DMS153 (cell line): ENCODE data around the gene RGS11.
"Not testable (repeated sequence)": the region's sequence is repeated elsewhere in the genome, so short reads cannot be mapped to it uniquely, and the experiment has no call there.

Experiments
- DNase-seq: peaks from one replicate; lab custom pipeline; 2025; lab: John Stamatoyannopoulos, UW

RGS11 gene

DNA sequence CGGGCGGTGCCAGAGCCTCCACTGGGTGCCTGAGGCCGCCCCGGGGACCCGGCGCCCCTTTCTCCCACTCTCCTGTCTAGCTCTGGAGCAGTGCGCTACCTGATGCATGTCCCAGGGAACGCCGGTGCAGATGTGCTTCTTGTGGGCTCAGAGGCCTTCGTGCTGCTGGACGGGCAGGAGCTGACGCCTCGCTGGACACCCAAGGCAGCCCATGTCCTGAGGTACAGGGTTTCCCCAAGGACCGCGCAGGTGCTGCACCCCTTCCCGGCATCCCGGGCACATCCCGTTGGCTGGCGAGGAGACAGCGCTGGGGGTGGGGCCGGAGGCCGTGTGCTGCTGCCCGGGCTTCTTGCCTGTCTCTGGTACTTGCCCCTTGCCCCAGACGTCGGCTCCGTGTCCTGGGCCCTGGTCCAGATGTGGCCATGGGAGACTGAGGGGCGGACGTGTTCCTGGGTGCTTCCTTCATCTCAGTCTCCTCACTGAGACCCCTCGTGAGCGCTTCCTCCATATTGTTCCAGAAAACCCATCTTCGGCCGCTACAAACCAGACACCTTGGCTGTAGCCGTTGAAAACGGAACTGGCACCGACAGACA, 12.5 kb downstream of the RGS11 start:
- no peak for DNase-seq

DNA sequence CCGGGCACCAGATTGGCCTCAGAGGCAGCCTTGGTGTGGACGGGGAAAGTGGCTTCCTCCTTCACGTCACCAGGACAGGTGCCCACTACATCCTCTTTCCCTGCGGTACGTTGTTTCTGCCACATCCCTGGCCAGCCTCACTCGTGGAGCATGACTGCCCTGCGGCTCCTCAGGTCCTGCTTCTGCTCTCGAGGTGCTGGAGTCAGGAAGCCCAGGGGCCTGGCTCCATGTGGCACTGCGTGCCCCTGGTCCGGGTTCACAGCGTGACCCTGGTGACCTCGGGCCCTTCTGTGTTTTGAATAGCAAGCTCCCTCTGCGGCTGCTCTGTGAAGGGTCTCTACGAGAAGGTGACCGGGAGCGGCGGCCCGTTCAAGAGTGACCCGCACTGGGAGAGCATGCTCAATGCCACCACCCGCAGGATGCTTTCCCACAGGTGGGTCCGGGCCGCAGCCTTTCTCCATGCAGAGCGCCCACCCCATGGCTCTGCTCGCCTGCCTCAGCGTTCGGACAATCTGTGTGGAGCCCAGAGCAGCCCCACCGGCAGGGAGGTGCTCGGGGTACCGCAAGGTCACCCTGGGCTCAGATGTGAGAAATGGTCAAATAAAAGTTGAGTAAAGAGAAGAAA, 13.5 kb downstream of the RGS11 start:
- DNase-seq, result no peak

DNA sequence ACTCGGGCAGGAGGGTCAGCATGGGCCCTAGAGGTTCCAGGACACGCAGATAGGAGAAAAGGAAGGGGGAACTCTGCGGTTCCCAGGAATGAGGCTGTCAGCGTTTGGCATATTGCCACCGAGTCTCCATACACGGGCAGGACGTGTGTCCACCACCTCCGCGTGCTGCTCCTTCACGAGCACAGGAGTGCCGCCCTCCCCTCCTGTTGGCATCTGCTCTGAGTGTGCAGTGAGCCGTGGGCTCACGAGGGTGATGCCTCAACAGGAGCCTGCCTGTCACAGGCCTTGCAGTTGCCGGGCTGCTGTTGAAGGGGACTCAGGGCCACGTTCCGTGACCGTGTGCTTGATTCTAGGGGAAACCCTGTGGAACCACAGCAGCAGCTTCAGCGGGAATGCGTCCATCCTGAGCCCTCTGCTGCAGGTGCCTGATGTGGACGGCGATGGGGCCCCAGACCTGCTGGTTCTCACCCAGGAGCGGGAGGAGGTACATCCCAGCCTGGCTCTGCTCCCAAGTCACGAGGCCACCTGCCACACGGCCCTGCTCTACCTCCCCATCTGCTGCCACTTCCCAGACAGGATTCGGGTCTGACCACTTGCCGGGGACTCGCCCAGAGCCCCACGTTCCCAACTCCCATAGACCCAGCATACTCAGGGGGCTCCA, 14.6 kb downstream of the RGS11 start:
- no peak for DNase-seq

DNA sequence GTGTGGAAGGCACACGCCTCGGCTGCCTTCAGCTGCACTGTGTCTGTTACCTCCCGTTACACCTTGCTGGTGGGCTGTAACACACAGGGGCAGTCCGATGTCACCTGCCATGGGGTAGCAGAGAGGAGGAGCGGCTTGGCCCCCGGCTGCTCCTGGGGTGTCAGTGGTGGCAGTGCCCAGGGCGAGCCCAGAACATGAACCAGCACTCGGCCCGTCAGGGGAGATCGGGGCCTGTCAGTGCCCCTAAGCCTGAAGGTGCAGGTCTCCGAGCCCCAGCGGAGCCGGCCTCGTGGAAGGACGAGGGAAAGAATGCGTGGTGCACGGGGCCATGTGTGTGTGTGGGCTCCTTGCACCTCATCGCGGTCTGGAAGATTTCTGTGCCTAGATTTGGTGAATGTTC, 15.4 kb downstream of the RGS11 start:
- DNase-seq, result no peak

DNA sequence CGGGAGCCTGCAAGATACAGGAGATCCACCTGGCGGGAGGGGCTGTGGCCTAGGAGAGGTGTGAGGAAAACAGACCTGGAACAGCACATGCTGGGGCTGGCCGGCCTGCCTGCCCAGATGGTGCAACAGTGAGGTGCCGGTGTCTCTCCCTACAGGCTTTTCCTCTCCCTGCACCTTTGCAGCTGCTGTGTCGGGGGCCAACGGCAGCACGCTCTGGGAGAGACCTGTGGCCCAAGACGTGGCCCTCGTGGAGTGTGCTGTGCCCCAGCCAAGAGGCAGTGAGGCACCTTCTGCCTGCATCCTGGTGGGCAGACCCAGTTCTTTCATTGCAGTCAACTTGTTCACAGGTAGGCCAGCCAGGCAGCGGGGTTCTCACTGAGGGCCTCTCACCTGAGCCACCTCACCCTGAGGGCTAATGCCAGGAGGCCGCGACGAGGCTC, 15.9 kb downstream of the RGS11 start:
- no peak for DNase-seq

DNA sequence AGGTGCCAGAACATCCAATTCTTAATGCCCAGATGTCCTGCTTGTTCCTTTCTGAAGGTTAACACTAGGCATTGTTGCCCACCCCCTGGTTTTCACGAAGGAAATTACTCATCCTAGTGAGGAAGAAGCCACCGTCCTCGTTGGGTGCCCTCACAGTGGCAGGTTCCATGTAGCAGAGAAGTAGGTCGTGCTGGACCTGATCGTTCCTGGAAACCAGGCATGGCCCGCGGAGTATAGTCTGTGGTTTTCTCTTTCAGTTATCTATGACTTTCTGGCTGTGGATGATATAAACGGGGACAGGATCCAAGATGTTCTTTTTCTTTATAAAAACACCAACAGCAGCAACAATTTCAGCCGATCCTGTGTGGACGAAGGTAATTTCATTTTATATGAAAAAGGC, 16.5 kb downstream of the RGS11 start:
- DNase-seq, result no peak

DNA sequence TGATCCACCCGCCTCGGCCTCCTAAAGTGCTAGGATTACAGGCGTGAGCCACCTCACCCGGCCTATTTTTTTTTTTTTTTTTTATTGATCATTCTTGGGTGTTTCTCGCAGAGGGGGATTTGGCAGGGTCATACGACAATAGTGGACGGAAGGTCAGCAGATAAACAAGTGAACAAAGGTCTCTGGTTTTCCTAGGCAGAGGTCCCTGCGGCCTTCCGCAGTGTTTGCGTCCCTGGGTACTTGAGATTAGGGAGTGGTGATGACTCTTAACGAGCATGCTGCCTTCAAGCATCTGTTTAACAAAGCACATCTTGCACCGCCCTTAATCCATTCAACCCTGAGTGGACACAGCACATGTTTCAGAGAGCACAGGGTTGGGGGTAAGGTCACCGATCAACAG, 17.7 kb downstream of the RGS11 start:
- DNase-seq, result not testable (repeated sequence)

DNA sequence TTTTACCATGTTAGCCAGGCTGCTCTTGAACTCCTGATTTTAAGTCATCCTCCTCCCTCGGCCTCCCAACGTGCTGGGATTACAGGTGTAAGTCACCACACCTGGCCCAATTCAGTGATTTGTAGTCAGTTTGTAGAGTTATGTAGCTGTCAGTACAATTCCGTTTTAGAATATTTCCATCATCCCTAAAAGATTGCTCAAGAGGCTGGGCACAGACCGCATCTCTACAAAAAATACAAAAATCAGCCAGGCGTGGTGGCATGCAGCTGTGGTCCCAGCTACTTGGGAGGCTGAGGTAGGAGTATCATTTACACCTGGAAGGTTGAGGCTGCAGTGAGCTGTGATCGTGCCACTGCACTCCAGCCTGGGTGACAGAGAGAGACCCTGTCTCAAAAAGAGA, 20.6 kb downstream of the RGS11 start:
- no peak for DNase-seq

DNA sequence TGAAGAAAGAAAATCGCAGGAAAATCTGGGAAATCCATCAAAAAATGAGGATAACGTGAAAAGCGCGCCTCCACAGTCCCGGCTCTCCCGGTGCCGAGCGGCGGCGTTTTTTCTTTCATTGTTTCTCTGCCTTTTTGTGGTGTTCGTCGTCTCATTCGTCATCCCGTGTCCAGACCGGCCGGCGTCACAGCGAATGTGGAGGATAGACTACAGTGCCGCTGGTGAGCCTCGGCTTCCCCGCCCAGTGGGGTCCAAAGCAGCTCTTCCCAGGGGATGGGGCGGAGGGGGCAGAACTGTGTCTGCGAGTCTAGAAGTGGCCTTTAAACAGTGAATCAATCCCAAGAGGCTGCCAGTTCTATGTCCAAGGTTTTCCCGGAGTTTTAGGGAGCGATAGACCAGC, 21.3 kb downstream of the RGS11 start:
- no peak for DNase-seq

DNA sequence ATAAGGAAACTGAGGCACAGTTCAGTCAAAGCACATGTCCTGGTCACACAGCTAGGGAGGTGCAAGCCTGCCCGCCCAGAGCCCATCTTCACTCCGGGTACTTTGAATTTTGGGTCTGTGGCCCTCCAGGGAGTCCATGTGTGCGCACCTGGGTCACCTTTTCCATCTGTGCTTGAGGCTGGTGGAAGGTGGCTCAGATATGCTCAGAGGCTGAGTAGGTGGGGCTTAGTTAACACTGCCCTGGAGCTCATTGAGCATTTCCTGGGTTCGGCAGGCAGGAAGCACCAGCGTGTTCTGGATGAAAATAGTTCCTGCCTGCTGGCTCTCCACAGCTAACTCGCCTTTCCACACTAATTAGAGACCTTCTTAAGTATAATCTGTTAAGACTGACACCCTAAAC, 21.9 kb downstream of the RGS11 start:
- no peak for DNase-seq

DNA sequence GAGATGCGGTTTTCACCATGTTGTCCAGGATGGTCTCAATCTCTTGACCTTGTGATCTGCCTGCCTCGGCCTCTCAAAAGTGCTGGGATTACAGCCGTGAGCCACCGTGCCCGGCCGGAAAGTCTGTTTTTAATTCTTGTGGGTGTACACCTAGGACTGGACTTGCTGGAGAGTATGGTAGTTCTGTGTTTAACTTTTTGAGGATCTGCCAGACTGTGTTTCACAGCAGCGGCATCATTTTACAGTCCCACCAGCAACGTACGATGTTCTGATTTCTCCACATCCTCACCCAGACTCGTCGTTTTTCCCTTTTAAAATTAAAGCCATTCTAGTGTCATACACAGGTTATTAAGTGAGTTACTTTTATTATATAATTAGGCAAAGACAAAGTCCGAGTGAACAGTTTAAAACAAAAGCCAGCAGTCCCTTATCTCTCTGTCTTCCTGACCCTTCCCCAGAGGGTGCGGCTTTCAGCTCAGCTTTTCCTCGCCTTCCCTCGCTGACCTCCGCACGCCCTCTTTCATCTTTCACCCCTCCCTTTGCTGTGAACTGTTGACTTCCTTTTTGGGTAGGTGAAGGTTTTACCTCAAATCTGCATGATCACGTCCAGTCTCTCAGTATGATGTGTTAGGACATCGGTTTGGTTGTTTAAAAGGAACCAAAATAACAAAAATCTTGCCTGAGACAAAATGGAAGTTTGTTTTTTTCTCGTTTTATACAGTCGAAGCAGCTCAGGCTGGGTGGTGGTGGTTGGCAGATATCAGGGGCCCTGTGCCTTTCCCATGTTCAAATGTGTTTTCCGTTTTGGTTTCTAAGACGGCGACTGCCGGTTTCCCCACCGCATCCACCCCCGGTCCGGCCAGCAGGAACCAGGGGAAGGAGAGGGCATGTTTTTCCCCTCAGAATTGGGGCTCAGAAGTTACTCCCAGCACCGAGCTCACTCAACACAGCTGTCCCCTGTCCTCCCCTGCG, 23.1 kb downstream of the RGS11 start:
- no peak for DNase-seq

DNA sequence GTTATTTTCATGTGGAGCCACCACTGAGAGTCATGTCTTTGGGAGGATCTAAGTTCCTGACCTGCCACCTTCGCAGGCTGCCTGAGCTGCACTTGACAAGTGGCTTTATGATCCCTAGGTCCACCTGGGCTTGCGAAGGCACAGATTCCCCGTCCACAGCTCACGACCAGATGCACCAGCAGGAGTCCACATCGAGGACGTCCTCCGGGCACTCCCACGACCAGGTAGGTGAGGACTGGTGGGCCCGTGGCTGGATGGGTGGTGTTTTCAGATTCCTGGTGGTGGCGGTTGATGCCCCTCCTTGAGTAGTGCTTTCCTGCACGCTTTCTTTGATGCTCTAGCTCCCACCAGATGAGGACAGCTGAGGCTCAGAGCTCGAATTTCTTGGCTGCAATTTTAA, 26.3 kb downstream of the RGS11 start:
- DNase-seq, result no peak

DNA sequence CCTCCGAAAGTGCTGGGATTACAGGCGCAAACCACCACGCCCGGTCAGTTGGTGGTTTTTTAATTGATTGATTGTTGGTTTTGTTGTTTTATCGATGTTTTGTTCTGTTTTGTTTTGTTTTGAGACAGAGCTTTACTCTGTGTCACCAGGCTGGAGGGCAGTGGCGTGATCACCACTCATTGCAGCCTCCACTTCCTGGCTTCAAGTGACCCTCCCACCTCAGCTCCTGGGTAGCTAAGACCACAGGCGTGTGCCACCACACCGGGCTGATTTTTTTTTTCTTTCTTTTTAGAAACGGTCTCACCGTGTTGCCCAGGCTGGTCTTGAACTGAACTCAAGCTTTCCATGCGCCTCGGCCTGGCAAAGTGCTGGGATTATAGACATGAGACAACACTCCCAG, 28.7 kb downstream of the RGS11 start:
- DNase-seq, result no peak

DNA sequence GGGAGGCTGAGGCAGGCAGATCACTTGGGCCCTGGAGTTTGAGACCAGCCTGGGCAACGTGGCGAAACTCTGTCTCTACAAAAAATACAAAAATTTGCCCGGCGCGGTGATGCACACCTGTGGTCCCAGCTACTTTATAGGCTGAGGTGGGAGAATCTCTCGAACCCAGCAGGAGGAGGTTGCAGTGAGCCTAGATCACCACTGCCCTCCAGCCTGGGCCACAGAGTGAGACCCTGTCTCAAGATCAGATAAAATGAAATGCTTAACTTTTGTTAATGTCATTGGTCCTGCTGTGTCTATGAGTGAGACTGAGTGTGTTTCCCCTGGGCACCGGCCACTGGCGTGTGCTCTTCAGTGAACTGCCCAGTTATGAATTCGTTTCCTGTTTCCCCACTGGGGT, 30.6 kb downstream of the RGS11 start:
- no peak for DNase-seq

DNA sequence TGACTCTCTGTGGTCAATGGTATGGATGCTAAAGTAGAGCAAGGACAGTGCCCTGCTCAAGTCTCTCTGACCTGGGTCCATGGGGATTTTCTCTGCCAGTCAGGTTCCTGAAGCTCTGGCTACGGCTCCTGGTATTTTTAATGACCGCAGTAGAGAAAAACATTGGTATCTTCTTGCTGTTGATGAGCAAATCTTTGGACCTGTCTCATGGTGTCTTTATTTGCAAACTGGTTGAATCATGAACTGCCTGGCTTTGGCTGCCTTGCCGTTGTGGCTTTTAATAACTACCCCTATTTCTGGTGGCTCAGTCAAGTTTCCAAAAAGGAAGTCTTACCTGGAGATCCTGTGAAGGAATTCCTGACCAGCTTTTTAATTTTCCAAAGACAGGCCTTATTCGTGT, 32.4 kb downstream of the RGS11 start:
- no peak for DNase-seq

DNA sequence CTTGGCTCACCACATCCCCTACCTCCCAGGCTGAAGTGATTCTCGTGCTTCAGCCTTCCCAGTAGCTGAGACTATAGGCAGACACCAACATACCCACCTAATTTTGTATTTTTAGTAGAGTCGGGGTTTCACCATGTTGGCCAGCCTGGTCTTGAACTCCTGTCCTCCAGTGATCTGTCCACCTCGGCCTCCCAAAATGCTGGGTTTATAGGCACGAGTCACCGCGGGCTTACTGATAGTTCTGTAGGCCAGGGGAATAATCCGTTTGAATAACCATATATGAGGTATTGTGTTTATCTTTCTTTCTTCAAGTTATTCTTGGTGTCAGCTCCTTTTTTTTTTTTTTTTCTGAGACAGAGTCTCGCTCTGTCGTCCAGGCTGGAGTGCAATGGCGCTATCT, 33.5 kb downstream of the RGS11 start:
- no peak for DNase-seq

DNA sequence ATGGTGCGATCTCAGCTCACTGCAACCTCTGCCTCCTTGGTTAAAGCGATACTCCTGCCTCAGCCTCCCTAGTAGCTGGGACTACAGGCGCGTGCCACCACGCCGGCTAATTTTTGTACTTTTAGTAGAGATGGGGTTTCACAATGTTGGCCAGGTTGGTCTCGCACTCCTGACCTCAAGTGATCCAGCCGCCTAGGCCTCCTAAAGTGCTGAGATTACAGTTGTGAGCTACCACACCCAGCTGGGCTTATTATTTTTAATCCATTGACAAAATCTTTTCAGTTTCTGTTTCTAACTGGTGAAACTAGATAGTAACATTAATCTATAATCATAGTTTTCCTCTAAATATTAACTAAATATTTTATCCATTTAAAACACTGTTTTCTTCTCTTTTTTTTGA, 35.2 kb downstream of the RGS11 start:
- DNase-seq, result no peak

DNA sequence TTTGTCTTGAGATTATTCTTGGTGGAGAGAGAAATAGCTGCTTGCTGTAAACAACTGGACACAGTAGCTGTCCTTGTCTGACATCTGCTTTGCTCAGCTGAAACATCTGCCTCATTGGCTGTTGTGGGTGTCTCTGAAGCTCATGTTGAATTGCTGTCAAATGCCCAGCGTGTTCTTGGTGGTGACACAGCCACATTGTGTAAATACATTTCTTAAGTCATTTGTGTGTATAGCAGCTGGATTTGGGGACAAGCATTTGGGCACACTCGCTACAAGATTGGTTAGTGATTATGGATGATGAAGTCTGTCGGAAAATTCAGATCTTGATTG, 35.8 kb downstream of the RGS11 start:
- DNase-seq, result no peak

DNA sequence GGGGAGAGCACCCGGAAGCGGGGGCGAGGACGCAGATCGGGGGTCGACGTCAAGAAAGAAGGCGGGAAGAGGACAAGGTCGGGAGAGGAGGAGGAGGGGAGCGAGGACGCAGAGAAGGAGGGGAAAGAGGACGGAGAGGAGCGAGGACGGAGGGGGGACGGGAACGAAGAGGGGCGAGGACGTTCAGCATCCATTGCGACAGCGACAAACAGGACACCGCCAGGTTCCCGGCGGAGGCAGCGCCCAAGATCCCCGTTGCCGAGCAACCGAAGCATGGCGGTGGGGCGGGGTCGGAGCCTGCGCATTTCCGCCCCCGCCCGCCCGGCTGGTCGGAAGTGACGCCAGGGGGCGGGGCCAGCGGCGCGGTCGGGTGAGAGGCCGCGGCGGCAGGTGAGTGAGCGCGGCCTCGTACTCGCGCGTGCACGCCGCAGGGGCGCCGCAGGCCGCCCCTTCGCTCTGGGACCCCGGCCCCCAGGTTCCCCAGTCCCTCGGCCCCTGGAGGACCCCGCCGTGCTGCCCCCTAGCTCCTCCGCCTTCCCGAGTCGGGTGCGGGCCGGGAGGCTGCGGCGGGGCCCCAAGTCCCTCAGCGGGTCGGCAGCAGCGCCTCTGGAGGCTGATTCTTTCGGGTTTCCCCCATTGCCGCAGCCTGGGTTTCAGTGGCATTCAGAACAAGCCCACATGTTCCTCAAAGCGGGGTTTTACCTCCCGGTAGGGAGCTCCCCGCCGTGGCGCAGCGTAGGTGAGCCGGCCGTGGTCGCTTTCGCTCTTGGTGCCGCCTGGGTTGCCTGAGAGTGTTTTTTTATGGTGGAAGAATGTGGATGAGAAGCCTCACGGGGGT, 41.1 kb downstream of the RGS11 start, which contains the start of gene FAM234A:
FAM234A (plus strand) TSS at position 354 of the 838 bp plus-strand sequence. CDS start 19,593 bp downstream, outside the sequence.
- peak; percentile 88 for DNase-seq

DNA sequence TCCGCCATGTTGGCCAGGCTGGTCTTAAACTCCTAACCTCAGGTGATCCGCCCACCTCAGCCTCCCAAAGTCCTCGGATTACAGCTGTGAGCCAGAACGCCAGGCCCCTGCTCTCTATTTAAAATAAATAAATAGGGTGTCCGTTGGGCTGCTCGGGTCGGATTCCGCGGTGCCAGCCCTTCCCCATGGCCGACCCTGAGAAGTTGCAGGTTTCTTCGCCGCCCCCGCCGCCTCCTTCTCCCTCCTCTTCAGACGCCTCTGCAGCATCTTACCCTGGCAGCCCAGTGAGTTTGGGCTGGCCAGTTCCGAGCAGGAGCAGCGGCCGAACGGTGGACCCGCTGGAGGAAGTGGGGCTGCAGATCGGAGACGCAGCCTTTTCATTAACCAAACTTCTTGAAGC, 44.8 kb downstream of the RGS11 start:
- no peak for DNase-seq

DNA sequence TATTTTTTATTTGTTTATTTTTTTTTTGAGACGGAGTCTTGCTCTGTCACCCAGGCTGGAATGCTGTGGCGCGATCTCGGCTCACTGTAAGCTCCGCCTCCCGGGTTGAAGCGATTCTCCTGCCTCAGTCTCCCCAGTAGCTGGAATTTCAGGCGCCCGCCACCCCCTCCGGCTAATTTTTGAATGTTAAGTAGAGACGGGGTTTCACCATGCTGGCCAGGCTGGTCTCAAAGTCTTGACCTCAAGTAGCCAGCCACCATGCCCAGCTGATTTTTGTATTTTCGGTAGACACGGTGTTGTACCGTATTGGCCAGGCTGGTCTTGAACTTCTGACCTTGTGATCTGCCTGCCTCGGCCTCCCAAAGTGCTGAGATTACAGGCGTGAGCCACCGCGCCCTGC, 45.4 kb downstream of the RGS11 start:
- DNase-seq, result not testable (repeated sequence)
